ENCODE data around the gene NEDD8. TPM values are rescaled to one million over a fixed set of nuclear protein-coding genes. Genes with fewer than 3 reads are reported as not detected.

Gene NEDD8
- total and polyA plus RNA-seq, 4 donors: 32.3 to 136 (median 78.1) TPM

GRCh38 chr14:24258119-24258518, 26.0 kb upstream of the NEDD8 start:
- no peak for DNase-seq (ENCODE audit: low spot score)
- TF ChIP-seq RAD21 (IDR thresholded peaks at IDR 0.05): no peak
- H3K9ac ChIP-seq (ENCODE audit: low read depth in 1 of 2, low read length in 2 of 2): no peak overlapping the region
- H3K9me3 ChIP-seq (ENCODE audit: control insufficient read depth in 4 of 4, low read length in 3 of 4): no peaks in the 10 kb centered on the region
- no peaks in the 10 kb centered on the region for H3K27me3 ChIP-seq (ENCODE audit: control insufficient read depth in 4 of 4, insufficient read depth in 4 of 4, low read length in 3 of 4)
- peaks cover 0 to 10% (median 1%) of the 10 kb centered on the region in 4 donors for H3K36me3 ChIP-seq (ENCODE audit: control insufficient read depth in 4 of 4, insufficient read depth in 3 of 4, low read depth in 1 of 4, low read length in 3 of 4)
- no peak overlapping the region for H3K4me3 ChIP-seq (ENCODE audit: low read depth in 1 of 3, low read length in 3 of 3)
- 94% methylated on average over 9 of the region's 9 CpGs for WGBS
- H3K27ac ChIP-seq (ENCODE audit: low read depth in 1 of 2, low read length in 2 of 2): no peak overlapping the region
- no peaks in the 10 kb centered on the region for H3K4me1 ChIP-seq (ENCODE audit: control insufficient read depth in 4 of 4, insufficient read depth in 4 of 4, low read length in 3 of 4)

- Histone ChIP-seq H3K4me1 (ENCODE audit: control insufficient read depth in 4 of 4, insufficient read depth in 4 of 4, low read length in 3 of 4) (no peaks in the 10 kb centered on the region), H3K27ac (ENCODE audit: low read depth in 1 of 2, low read length in 2 of 2) (no peak overlapping the region), H3K9ac (ENCODE audit: low read depth in 1 of 2, low read length in 2 of 2) (no peak overlapping the region), H3K4me3 (ENCODE audit: low read depth in 1 of 3, low read length in 3 of 3) (no peak overlapping the region), H3K36me3 (ENCODE audit: control insufficient read depth in 4 of 4, insufficient read depth in 3 of 4, low read depth in 1 of 4, low read length in 3 of 4) (peaks cover 0 to 13% (median 1%) of the 10 kb centered on the region in 4 donors), H3K27me3 (ENCODE audit: control insufficient read depth in 4 of 4, insufficient read depth in 4 of 4, low read length in 3 of 4) (no peaks in the 10 kb centered on the region), H3K9me3 (ENCODE audit: control insufficient read depth in 4 of 4, low read length in 3 of 4) (no peaks in the 10 kb centered on the region)
- 90% methylated on average over 4 of the region's 4 CpGs for WGBS
- no peak for DNase-seq (ENCODE audit: low spot score)
- TF ChIP-seq FOXA1 (IDR thresholded peaks at IDR 0.05) (no peak), RXRA (IDR thresholded peaks at IDR 0.05) (no peak), REST (IDR thresholded peaks at IDR 0.05) (no peak), GABPA (IDR thresholded peaks at IDR 0.05 in 1 of 2, conservative IDR thresholded peaks at IDR 0.05 in 1 of 2) (no peak), SP1 (IDR thresholded peaks at IDR 0.05) (no peak), EGR1 (IDR thresholded peaks at IDR 0.05; ENCODE audit: low read depth in 2 of 2) (no peak), MAX (IDR thresholded peaks at IDR 0.05) (no peak), NR2F2 (IDR thresholded peaks at IDR 0.05) (no peak), HNF4A (conservative IDR thresholded peaks at IDR 0.05) (no peak), ATF3 (IDR thresholded peaks at IDR 0.05) (no peak), YY1 (IDR thresholded peaks at IDR 0.05) (no peak), TAF1 (conservative IDR thresholded peaks at IDR 0.05) (no peak), RAD21 (IDR thresholded peaks at IDR 0.05) (no peak), FOXA2 (IDR thresholded peaks at IDR 0.05) (no peak), JUND (IDR thresholded peaks at IDR 0.05) (no peak), ZBTB33 (IDR thresholded peaks at IDR 0.05) (no peak), HNF4G (IDR thresholded peaks at IDR 0.05) (no peak)
These were observed 24.8 kb upstream of the NEDD8 start for GRCh38 chr14:24256960-24257359.
